ENCODE results near the gene KCNK10. TPM values are rescaled to one million over a fixed set of nuclear protein-coding genes. Genes with fewer than 3 reads are reported as not detected.

Gene KCNK10
- total RNA-seq, 4 donors from 2014 or later: 0.02 TPM; not detected in 3

- WGBS, 2 donors: 68 to 76% methylated on average over 6 of the region's 6 CpGs
- DNase-seq (ENCODE audit: low spot score in 2 of 2): no peak
- intact Hi-C loops (cut with DNase I; ENCODE audit: low total_unique reads): no loop called here
- TF ChIP-seq CTCF (IDR thresholded peaks at IDR 0.05): no peak
- TF ChIP-seq POLR2A (IDR thresholded peaks at IDR 0.05): no peak
- no peak overlapping the region for H3K4me3 ChIP-seq (ENCODE audit: low read depth, poor library complexity, severe bottlenecking)
Observed at GRCh38 chr14:88305528-88306322, 17.3 kb downstream of the KCNK10 start.

- DNase-seq (ENCODE audit: low spot score in 2 of 2): no peak
- 73 to 78% methylated on average over 3 of the region's 3 CpGs for WGBS, 2 donors
- intact Hi-C loops (cut with DNase I; ENCODE audit: low total_unique reads): no loop called here
- H3K4me3 ChIP-seq (ENCODE audit: low read depth, poor library complexity, severe bottlenecking): no peak overlapping the region
- no peak for TF ChIP-seq POLR2A (IDR thresholded peaks at IDR 0.05)
Observed at GRCh38 chr14:88303041-88303440, 20.0 kb downstream of the KCNK10 start.

- H3K4me3 ChIP-seq (ENCODE audit: low read depth, poor library complexity, severe bottlenecking): no peak overlapping the region
- 81 to 88% methylated on average over 4 of the region's 4 CpGs for WGBS, 2 donors
- TF ChIP-seq CTCF (IDR thresholded peaks at IDR 0.05): no peak
- no peak for TF ChIP-seq POLR2A (IDR thresholded peaks at IDR 0.05)
- no peak for DNase-seq (ENCODE audit: low spot score in 2 of 2)
- intact Hi-C loops (cut with DNase I; ENCODE audit: low total_unique reads): no loop called here
Observed at GRCh38 chr14:88301381-88301780, 21.7 kb downstream of the KCNK10 start.

- TF ChIP-seq CTCF (IDR thresholded peaks at IDR 0.05) (no peak), POLR2A (IDR thresholded peaks at IDR 0.05) (no peak)
Observed at GRCh38 chr14:88300817-88301216, 22.3 kb downstream of the KCNK10 start.

GRCh38 chr14:88299865-88300530 is 23.1 kb downstream of the KCNK10 start:
- no peak overlapping the region for H3K4me3 ChIP-seq (ENCODE audit: low read depth, poor library complexity, severe bottlenecking)
- WGBS, 2 donors: 69 to 72% methylated on average over 6 of the region's 6 CpGs
- intact Hi-C loops (cut with DNase I; ENCODE audit: low total_unique reads): no loop called here
- DNase-seq (ENCODE audit: low spot score in 2 of 2): no peak
- TF ChIP-seq POLR2A (IDR thresholded peaks at IDR 0.05): no peak

More at GRCh38 chr14:88300817-88301216, 22.3 kb downstream of the KCNK10 start:
- 90 to 93% methylated on average over 3 of the region's 3 CpGs for WGBS, 2 donors
- intact Hi-C loops (cut with DNase I; ENCODE audit: low total_unique reads): no loop called here
- DNase-seq (ENCODE audit: low spot score in 2 of 2): no peak
- H3K4me3 ChIP-seq (ENCODE audit: low read depth, poor library complexity, severe bottlenecking): no peak overlapping the region

- no peak for TF ChIP-seq POLR2A (IDR thresholded peaks at IDR 0.05)
- TF ChIP-seq CTCF (IDR thresholded peaks at IDR 0.05): no peak
- 17 to 23% methylated on average over 5 of the region's 5 CpGs for WGBS, 2 donors
- H3K4me3 ChIP-seq (ENCODE audit: low read depth, poor library complexity, severe bottlenecking): no peak overlapping the region
- no peak for DNase-seq (ENCODE audit: low spot score in 2 of 2)
- intact Hi-C loops (cut with DNase I; ENCODE audit: low total_unique reads): no loop called here
Observed at GRCh38 chr14:88297306-88297705, 25.8 kb downstream of the KCNK10 start.

Measured in lower leg skin (tissue), 4 donors.